ENCODE results near the gene SLC11A2. TPM values are rescaled to one million over a fixed set of nuclear protein-coding genes. Genes with fewer than 3 reads are reported as not detected.
"Not testable (repeated sequence)": the region's sequence is repeated elsewhere in the genome, so short reads cannot be mapped to it uniquely, and the experiment has no call there.

The SLC11A2 gene
- total and polyA plus RNA-seq, 2 experiments from 2014 or later, result 44.3 to 63.8 TPM

GRCh38 chr12:51019927-51020326, 6.3 kb downstream of the SLC11A2 start:
- Histone ChIP-seq H2AFZ (no peak overlapping the region), H3K27me3 (no peaks in the 10 kb centered on the region), H3K4me2 (no peak overlapping the region), H4K20me1 (ENCODE audit: insufficient read depth, poor library complexity, severe bottlenecking) (peaks cover 10% of the 10 kb centered on the region), H3K79me2 (peaks cover 95% of the 10 kb centered on the region), H3K4me3 (no peak overlapping the region), H3K9me3 (ENCODE audit: low read depth) (no peaks in the 10 kb centered on the region), H3K4me1 (ENCODE audit: insufficient read depth) (peaks cover 25% of the 10 kb centered on the region), H3K36me3 (replicated peaks; ENCODE audit: insufficient read depth, low read depth) (no peaks in the 10 kb centered on the region), H3K27ac (no peak overlapping the region), H3K9me2 (replicated peaks; ENCODE audit: insufficient read depth) (no peaks in the 10 kb centered on the region)
- no peak for DNase-seq (ENCODE audit: low spot score)
- TF ChIP-seq, protein P1, sequence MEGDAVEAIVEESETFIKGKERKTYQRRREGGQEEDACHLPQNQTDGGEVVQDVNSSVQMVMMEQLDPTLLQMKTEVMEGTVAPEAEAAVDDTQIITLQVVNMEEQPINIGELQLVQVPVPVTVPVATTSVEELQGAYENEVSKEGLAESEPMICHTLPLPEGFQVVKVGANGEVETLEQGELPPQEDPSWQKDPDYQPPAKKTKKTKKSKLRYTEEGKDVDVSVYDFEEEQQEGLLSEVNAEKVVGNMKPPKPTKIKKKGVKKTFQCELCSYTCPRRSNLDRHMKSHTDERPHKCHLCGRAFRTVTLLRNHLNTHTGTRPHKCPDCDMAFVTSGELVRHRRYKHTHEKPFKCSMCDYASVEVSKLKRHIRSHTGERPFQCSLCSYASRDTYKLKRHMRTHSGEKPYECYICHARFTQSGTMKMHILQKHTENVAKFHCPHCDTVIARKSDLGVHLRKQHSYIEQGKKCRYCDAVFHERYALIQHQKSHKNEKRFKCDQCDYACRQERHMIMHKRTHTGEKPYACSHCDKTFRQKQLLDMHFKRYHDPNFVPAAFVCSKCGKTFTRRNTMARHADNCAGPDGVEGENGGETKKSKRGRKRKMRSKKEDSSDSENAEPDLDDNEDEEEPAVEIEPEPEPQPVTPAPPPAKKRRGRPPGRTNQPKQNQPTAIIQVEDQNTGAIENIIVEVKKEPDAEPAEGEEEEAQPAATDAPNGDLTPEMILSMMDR (IDR thresholded peaks at IDR 0.05; ENCODE audit: poor library complexity), result no peak
- TF ChIP-seq EZH2 (IDR thresholded peaks at IDR 0.05; ENCODE audit: borderline replicate concordance) (no peak), EZH2phosphoT487 (IDR thresholded peaks at IDR 0.05; ENCODE audit: low read depth, severe bottlenecking, unreplicated experiment) (no peak)
- 86% methylated on average over 2 of the region's 2 CpGs for WGBS (ENCODE audit: low lambda C conversion rate, missing lambda C conversion rate)

DNA sequence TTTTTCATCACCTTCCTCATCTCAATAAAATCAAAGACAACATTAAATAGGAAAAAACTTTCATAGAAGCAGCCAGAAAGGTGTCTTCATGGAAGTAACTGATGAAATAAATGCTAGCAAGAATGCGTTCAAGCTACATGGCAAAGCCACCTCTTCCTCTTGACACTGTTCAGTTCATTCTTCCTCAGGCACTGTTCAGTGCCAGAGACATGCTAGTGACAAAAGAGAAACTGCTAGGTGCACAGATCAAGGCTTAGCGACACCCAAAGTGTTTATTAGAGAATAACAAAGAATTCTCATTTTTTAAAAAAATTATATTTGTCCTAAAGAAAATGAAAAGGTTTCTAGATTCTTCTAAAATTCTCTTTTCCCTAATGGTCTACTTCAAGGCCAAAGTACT, 7.2 kb downstream of the SLC11A2 start:
- TF ChIP-seq EZH2phosphoT487 (IDR thresholded peaks at IDR 0.05; ENCODE audit: low read depth, severe bottlenecking, unreplicated experiment), result no peak
- no peak for TF ChIP-seq EZH2 (IDR thresholded peaks at IDR 0.05; ENCODE audit: borderline replicate concordance)
- WGBS (ENCODE audit: low lambda C conversion rate, missing lambda C conversion rate), result 94% methylated on average over 2 of the region's 2 CpGs
- Histone ChIP-seq H4K20me1 (ENCODE audit: insufficient read depth, poor library complexity, severe bottlenecking) (peaks cover 10% of the 10 kb centered on the region), H3K36me3 (replicated peaks; ENCODE audit: insufficient read depth, low read depth) (no peaks in the 10 kb centered on the region), H2AFZ (no peak overlapping the region), H3K4me1 (ENCODE audit: insufficient read depth) (peaks cover 21% of the 10 kb centered on the region), H3K27me3 (no peaks in the 10 kb centered on the region), H3K9me2 (replicated peaks; ENCODE audit: insufficient read depth) (no peaks in the 10 kb centered on the region), H3K79me2 (peaks cover 99% of the 10 kb centered on the region), H3K4me2 (no peak overlapping the region), H3K9me3 (ENCODE audit: low read depth) (no peaks in the 10 kb centered on the region), H3K27ac (no peak overlapping the region), H3K4me3 (no peak overlapping the region)
- no peak for DNase-seq (ENCODE audit: low spot score)

GRCh38 chr12:51017452-51017851, 8.7 kb downstream of the SLC11A2 start:
- H3K27ac ChIP-seq, result no peak overlapping the region
- H3K27me3 ChIP-seq, result no peaks in the 10 kb centered on the region
- peaks cover 8% of the 10 kb centered on the region for H3K4me1 ChIP-seq (ENCODE audit: insufficient read depth)
- H3K79me2 ChIP-seq, result peaks cover 99% of the 10 kb centered on the region
- H3K9me3 ChIP-seq (ENCODE audit: low read depth), result no peaks in the 10 kb centered on the region
- H3K4me2 ChIP-seq, result no peak overlapping the region
- DNase-seq (ENCODE audit: low spot score), result no peak
- no peak overlapping the region for H2AFZ ChIP-seq
- TF ChIP-seq EZH2 (IDR thresholded peaks at IDR 0.05; ENCODE audit: borderline replicate concordance), result no peak
- no peak for TF ChIP-seq EZH2phosphoT487 (IDR thresholded peaks at IDR 0.05; ENCODE audit: low read depth, severe bottlenecking, unreplicated experiment)
- TF ChIP-seq, protein P1 (IDR thresholded peaks at IDR 0.05; ENCODE audit: poor library complexity), result no peak
- no peaks in the 10 kb centered on the region for H3K9me2 ChIP-seq (replicated peaks; ENCODE audit: insufficient read depth)
- H3K36me3 ChIP-seq (replicated peaks; ENCODE audit: insufficient read depth, low read depth), result no peaks in the 10 kb centered on the region
- H3K4me3 ChIP-seq, result no peak overlapping the region
- H4K20me1 ChIP-seq (ENCODE audit: insufficient read depth, poor library complexity, severe bottlenecking), result peaks cover 16% of the 10 kb centered on the region

- peaks cover 17% of the 10 kb centered on the region for H4K20me1 ChIP-seq (ENCODE audit: insufficient read depth, poor library complexity, severe bottlenecking)
These were observed 11.7 kb downstream of the SLC11A2 start for GRCh38 chr12:51014467-51014866.

More at GRCh38 chr12:51014467-51014866, 11.7 kb downstream of the SLC11A2 start:
- not testable (repeated sequence) for DNase-seq (ENCODE audit: low spot score); H3K36me3 ChIP-seq (replicated peaks; ENCODE audit: insufficient read depth, low read depth); H3K27me3 ChIP-seq; H3K9me2 ChIP-seq (replicated peaks; ENCODE audit: insufficient read depth); H3K27ac ChIP-seq; H3K4me1 ChIP-seq (ENCODE audit: insufficient read depth); H3K9me3 ChIP-seq (ENCODE audit: low read depth); H2AFZ ChIP-seq; H3K4me2 ChIP-seq; H3K4me3 ChIP-seq
- WGBS (ENCODE audit: low lambda C conversion rate, missing lambda C conversion rate), result 81% methylated on average over 9 of the region's 9 CpGs
- H3K79me2 ChIP-seq, result peaks cover 97% of the 10 kb centered on the region
